Activated CD4-positive, alpha-beta T cell treated with anti-CD3 and anti-CD28 coated beads for 48 hours (primary cell): Measurements from ENCODE around the gene YPEL1.
"Not testable (repeated sequence)": the region's sequence is repeated elsewhere in the genome, so short reads cannot be mapped to it uniquely, and the experiment has no call there.

ENCODE experiments used
- DNase-seq: peaks from one replicate; pipeline ENCODE4 v3.0.0-alpha.2; 2020

YPEL1 gene

GRCh38 chr22:21720191-21720859 lies 15.3 kb downstream of the YPEL1 start:
- not testable (repeated sequence) for DNase-seq

GRCh38 chr22:21719024-21719423 lies 16.6 kb downstream of the YPEL1 start:
- no peak for DNase-seq

- DNase-seq: no peak
Measured at GRCh38 chr22:21718499-21718898, 17.1 kb downstream of the YPEL1 start.

- DNase-seq: not testable (repeated sequence)
Measured at GRCh38 chr22:21716395-21717122, 19.0 kb downstream of the YPEL1 start.

GRCh38 chr22:21714786-21715185 lies 20.8 kb downstream of the YPEL1 start:
- no peak for DNase-seq

GRCh38 chr22:21714059-21714770 lies 21.4 kb downstream of the YPEL1 start:
- DNase-seq: no peak

GRCh38 chr22:21713428-21714058 lies 22.1 kb downstream of the YPEL1 start:
- no peak for DNase-seq

GRCh38 chr22:21712751-21713427 lies 22.7 kb downstream of the YPEL1 start:
- DNase-seq: peak; percentile 68

GRCh38 chr22:21711851-21712250 lies 23.7 kb downstream of the YPEL1 start:
- no peak for DNase-seq

- no peak for DNase-seq
Measured at GRCh38 chr22:21710156-21710555, 25.4 kb downstream of the YPEL1 start.

GRCh38 chr22:21709688-21710087 lies 25.9 kb downstream of the YPEL1 start:
- DNase-seq: no peak

GRCh38 chr22:21708960-21709359 lies 26.6 kb downstream of the YPEL1 start:
- DNase-seq: no peak

- DNase-seq: no peak
Measured at GRCh38 chr22:21707677-21708076, 27.9 kb downstream of the YPEL1 start.

GRCh38 chr22:21703684-21704316 lies 31.8 kb downstream of the YPEL1 start:
- no peak for DNase-seq

- DNase-seq: no peak
Measured at GRCh38 chr22:21702700-21703683, 32.6 kb downstream of the YPEL1 start.

- DNase-seq: no peak
Measured at GRCh38 chr22:21702094-21702493, 33.5 kb downstream of the YPEL1 start.

GRCh38 chr22:21701384-21701971 lies 34.1 kb downstream of the YPEL1 start:
- no peak for DNase-seq

GRCh38 chr22:21700822-21701221 lies 34.8 kb downstream of the YPEL1 start:
- no peak for DNase-seq

- no peak for DNase-seq
Measured at GRCh38 chr22:21699643-21700042, 36.0 kb downstream of the YPEL1 start.
